Measurements from ENCODE around the gene CMSS1.

GRCh38 chr3:99900248-99900647, 82.6 kb downstream of the CMSS1 start:
- TF ChIP-seq, protein P1, sequence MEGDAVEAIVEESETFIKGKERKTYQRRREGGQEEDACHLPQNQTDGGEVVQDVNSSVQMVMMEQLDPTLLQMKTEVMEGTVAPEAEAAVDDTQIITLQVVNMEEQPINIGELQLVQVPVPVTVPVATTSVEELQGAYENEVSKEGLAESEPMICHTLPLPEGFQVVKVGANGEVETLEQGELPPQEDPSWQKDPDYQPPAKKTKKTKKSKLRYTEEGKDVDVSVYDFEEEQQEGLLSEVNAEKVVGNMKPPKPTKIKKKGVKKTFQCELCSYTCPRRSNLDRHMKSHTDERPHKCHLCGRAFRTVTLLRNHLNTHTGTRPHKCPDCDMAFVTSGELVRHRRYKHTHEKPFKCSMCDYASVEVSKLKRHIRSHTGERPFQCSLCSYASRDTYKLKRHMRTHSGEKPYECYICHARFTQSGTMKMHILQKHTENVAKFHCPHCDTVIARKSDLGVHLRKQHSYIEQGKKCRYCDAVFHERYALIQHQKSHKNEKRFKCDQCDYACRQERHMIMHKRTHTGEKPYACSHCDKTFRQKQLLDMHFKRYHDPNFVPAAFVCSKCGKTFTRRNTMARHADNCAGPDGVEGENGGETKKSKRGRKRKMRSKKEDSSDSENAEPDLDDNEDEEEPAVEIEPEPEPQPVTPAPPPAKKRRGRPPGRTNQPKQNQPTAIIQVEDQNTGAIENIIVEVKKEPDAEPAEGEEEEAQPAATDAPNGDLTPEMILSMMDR (IDR thresholded peaks at IDR 0.05) = no peak
- no peak for TF ChIP-seq POLR2AphosphoS5 (IDR thresholded peaks at IDR 0.05)
- TF ChIP-seq EP300 (IDR thresholded peaks at IDR 0.05) = no peak
- TF ChIP-seq POLR2A (IDR thresholded peaks at IDR 0.05) = no peak
